ENCODE results near the gene SPATA6L. TPM values are rescaled to one million over a fixed set of nuclear protein-coding genes. Genes with fewer than 3 reads are reported as not detected.
A peak's percentile ranks its signal among the peaks of the same experiment; 100 is the strongest.

SPATA6L gene
- total RNA-seq, 4 donors from 2014 or later: 14.3 to 21.0 (median 16.9) TPM

GRCh38 chr9:4585135-4585534, 81.1 kb downstream of the SPATA6L start:
- Histone ChIP-seq H3K4me1 (peaks cover 55 to 67% of the 10 kb centered on the region in 2 donors), H3K4me3 (replicated peaks in 1 of 3) (no peak overlapping the region), H3K36me3 (peaks cover 0 to 11% of the 10 kb centered on the region in 2 donors), H3K27me3 (no peaks in the 10 kb centered on the region), H3K9me3 (no peaks in the 10 kb centered on the region), H3K27ac (peak overlapping the region in 1 of 3 donors; percentile 95)
- DNase-seq: no peak
- intact Hi-C loops (cut with DNase I): no loop called here
- TF ChIP-seq CTCF (IDR thresholded peaks at IDR 0.05) (no peak), POLR2A (IDR thresholded peaks at IDR 0.05) (no peak)
- WGBS, 2 donors: 95 to 98% methylated on average over 5 of the region's 5 CpGs

GRCh38 chr9:4584636-4585035, 81.6 kb downstream of the SPATA6L start:
- H3K4me3 ChIP-seq (replicated peaks in 1 of 3): no peak overlapping the region
- DNase-seq: no peak
- intact Hi-C loops (cut with DNase I): no loop called here
- peak overlapping the region in 2 of 3 donors; percentile 95 to 96 for H3K27ac ChIP-seq
- peaks cover 57 to 67% of the 10 kb centered on the region in 2 donors for H3K4me1 ChIP-seq
- no peaks in the 10 kb centered on the region for H3K9me3 ChIP-seq
- peaks cover 0 to 11% of the 10 kb centered on the region in 2 donors for H3K36me3 ChIP-seq
- WGBS, 2 donors: 89 to 100% methylated on average over 1 of the region's 1 CpG
- no peaks in the 10 kb centered on the region for H3K27me3 ChIP-seq
- no peak for TF ChIP-seq POLR2A (IDR thresholded peaks at IDR 0.05)
- no peak for TF ChIP-seq CTCF (IDR thresholded peaks at IDR 0.05)

- Histone ChIP-seq H3K27me3 (no peaks in the 10 kb centered on the region), H3K9me3 (no peaks in the 10 kb centered on the region), H3K4me1 (peaks cover 53 to 67% of the 10 kb centered on the region in 2 donors), H3K27ac (peak overlapping the region; percentile 13 to 96 (median 95)), H3K4me3 (replicated peaks in 1 of 3) (no peak overlapping the region), H3K36me3 (peaks cover 0 to 11% of the 10 kb centered on the region in 2 donors)
- no peak for DNase-seq
- 85 to 96% methylated on average over 10 to 12 of the region's 12 CpGs for WGBS, 2 donors
- TF ChIP-seq POLR2A (IDR thresholded peaks at IDR 0.05) (no peak), CTCF (IDR thresholded peaks at IDR 0.05) (no peak)
- intact Hi-C loops (cut with DNase I): no loop called here
Measured at GRCh38 chr9:4583001-4583400, 83.3 kb downstream of the SPATA6L start.

GRCh38 chr9:4581861-4582565, 84.3 kb downstream of the SPATA6L start:
- Histone ChIP-seq H3K4me1 (peaks cover 44 to 57% of the 10 kb centered on the region in 2 donors), H3K36me3 (peaks cover 0 to 12% of the 10 kb centered on the region in 2 donors), H3K4me3 (replicated peaks in 1 of 3) (no peak overlapping the region), H3K27me3 (no peaks in the 10 kb centered on the region), H3K9me3 (no peaks in the 10 kb centered on the region), H3K27ac (peak overlapping the region; percentile 91 to 96 (median 95))
- peak in 1 of 2 donors; percentile 17 for DNase-seq
- intact Hi-C loops (cut with DNase I): no loop called here
- TF ChIP-seq POLR2A (IDR thresholded peaks at IDR 0.05): no peak
- no peak for TF ChIP-seq CTCF (IDR thresholded peaks at IDR 0.05)
- WGBS, 2 donors: 33% methylated on average over 1 of the region's 1 CpG

GRCh38 chr9:4581035-4581760, 85.1 kb downstream of the SPATA6L start:
- H3K27me3 ChIP-seq: no peaks in the 10 kb centered on the region
- H3K36me3 ChIP-seq: peaks cover 3 to 19% of the 10 kb centered on the region in 2 donors
- H3K4me3 ChIP-seq (replicated peaks in 1 of 3): no peak overlapping the region
- TF ChIP-seq POLR2A (IDR thresholded peaks at IDR 0.05) (no peak), CTCF (IDR thresholded peaks at IDR 0.05) (no peak)
- no peaks in the 10 kb centered on the region for H3K9me3 ChIP-seq
- peaks cover 42 to 55% of the 10 kb centered on the region in 2 donors for H3K4me1 ChIP-seq
- DNase-seq: peak; percentile 77
- peak overlapping the region; percentile 91 to 96 (median 95) for H3K27ac ChIP-seq
- 71 to 75% methylated on average over 2 of the region's 2 CpGs for WGBS, 2 donors
- intact Hi-C loops (cut with DNase I): no loop called here

All from thyroid gland (tissue), 4 donors.